Central memory CD8-positive, alpha-beta T cell (primary cell): ENCODE results near the gene ATP10B.

Experiments used
- ATAC-seq: fragments of 150-1000 bp; cut with Tn5 transposase; replicated peaks from 2 replicates; pipeline ENCODE4 v1.10.0; 2022; ENCODE audit warnings: mild to moderate bottlenecking, moderate FRiP score, moderate number of reproducible peaks; ENCODE audit not compliant: poor library complexity, severe bottlenecking; ENCODE audit errors: extremely low read depth
- DNase-seq, 2 donors: peaks; one replicate each; pipeline ENCODE4 v3.0.0; 2021; ENCODE audit warnings: low spot score in 2 of 2
- H3K27ac Mint-ChIP-seq: one replicate; pipeline ENCODE4 v1.8.0; 2022; ENCODE audit warnings: low read depth, mild to moderate bottlenecking, moderate library complexity, mixed read lengths
- H3K27me3 Mint-ChIP-seq: one replicate; pipeline ENCODE4 v1.8.0; 2022; ENCODE audit warnings: mixed read lengths
- H3K36me3 Mint-ChIP-seq: one replicate; pipeline ENCODE4 v1.8.0; 2022; ENCODE audit warnings: mild to moderate bottlenecking, moderate library complexity, mixed read lengths; ENCODE audit not compliant: insufficient read depth
- H3K4me1 Mint-ChIP-seq: one replicate; pipeline ENCODE4 v1.8.0; 2022; ENCODE audit warnings: mixed read lengths
- H3K4me3 Mint-ChIP-seq: one replicate; pipeline ENCODE4 v1.8.0; 2022; ENCODE audit warnings: mild to moderate bottlenecking, moderate library complexity, mixed read lengths
- H3K9me3 Mint-ChIP-seq: one replicate; pipeline ENCODE4 v1.8.0; 2022; ENCODE audit warnings: mixed read lengths

ATP10B gene

DNA sequence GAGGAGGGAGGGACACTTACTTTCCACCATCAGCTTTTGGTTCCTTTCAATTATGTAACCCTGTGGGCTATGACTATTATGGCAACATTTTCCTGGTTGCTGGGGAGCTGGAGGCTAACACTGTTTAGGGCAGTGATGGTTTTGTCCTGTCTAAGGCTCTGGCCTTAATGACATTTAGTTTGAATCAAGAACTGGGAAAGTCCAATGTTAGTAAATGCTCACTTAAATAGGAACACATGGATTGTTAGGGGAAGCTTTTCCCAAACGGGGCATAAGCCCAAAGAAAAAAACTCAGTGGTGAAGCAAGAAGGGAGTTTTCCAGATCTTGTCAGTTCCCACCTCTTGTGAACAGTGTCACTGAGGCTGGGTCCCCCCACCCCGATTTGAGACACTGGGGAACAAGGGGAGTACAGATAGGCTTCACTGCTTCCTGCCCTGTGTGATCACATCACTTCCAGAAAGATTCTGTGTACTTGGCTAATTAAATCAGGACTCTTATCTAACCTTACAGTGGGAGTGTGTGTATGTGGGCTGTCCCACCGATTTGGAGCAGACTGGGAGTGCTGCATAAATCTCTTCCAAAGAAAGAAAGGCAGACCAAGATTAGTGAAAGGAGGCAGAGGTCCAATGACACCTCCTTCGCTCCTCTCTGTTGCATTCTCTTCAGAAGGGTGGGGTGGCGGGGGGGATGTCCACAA lies 223.9 kb downstream of the ATP10B start:
- DNase-seq, result no peak
- Mint-ChIP-seq H3K27ac (no peak overlapping the region), H3K36me3 (no peaks in the 10 kb centered on the region), H3K9me3 (no peaks in the 10 kb centered on the region), H3K27me3 (peaks cover 63% of the 10 kb centered on the region), H3K4me1 (no peaks in the 10 kb centered on the region), H3K4me3 (no peak overlapping the region)
- ATAC-seq, result no peak

DNA sequence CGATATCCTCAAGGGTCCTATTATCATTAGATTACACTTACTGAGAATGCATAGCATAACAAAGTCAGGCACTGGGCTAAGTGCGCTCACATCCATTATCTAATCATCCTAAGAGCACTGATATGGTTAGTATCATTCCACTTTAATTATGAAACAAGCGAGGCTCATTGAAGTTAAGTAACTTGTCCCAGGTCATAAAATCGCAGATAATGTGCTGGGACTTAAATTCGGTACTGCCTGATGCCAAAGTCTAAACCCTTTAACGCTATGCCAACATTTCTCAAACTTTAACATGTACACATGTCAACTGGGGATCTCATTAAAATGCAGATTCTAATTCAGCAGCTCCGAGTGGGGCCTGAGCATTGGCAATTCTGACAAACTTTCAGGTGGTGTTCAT lies 225.7 kb downstream of the ATP10B start:
- H3K36me3 Mint-ChIP-seq, result no peaks in the 10 kb centered on the region
- no peaks in the 10 kb centered on the region for H3K4me1 Mint-ChIP-seq
- no peak for ATAC-seq
- no peak overlapping the region for H3K27ac Mint-ChIP-seq
- H3K9me3 Mint-ChIP-seq, result no peaks in the 10 kb centered on the region
- H3K27me3 Mint-ChIP-seq, result peaks cover 72% of the 10 kb centered on the region
- no peak overlapping the region for H3K4me3 Mint-ChIP-seq
- no peak for DNase-seq

DNA sequence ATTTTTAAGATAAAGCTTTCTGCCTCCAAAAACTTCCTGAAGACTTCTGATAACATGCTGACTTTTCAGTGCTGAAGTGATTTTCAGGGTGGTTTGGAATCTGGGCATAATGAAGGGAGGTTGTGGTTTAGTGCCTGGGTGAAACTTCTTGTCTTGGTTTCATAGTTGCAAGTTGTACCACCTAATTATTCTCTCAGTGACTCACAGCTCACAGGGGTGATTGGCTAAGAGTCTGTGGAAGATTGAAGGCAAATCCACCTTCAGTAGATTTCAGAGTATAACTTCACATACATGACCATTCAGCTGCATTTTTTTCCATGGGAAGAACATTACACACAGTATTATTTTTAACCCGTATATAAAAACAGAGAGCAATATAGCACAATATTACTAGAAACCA lies 230.5 kb downstream of the ATP10B start:
- Mint-ChIP-seq H3K4me1 (no peaks in the 10 kb centered on the region), H3K9me3 (no peaks in the 10 kb centered on the region), H3K4me3 (no peak overlapping the region), H3K36me3 (no peaks in the 10 kb centered on the region), H3K27ac (no peak overlapping the region), H3K27me3 (peaks cover 29% of the 10 kb centered on the region)
- no peak for ATAC-seq
- DNase-seq, result no peak

DNA sequence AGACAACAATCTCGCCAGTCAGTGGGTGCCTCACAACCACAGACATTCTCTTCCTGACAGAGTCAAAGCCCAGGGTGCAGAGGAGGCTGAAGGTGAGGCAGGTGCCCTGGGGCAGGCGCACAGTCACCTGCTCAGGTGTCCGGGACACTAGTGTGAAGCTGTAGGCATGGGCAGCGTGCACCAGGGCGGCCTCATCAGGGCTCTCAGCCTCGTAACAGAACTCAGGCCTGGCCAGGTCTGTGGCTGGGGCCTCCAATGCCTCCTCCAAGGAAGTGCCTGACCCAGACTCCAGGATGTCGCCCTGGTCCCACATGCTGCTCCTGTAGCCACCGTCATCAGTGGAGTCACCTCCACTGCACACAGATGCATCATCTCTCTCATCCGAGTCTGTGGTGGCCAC lies 231.6 kb downstream of the ATP10B start:
- DNase-seq (no peak), ATAC-seq (no peak)
- Mint-ChIP-seq H3K36me3 (no peaks in the 10 kb centered on the region), H3K9me3 (no peaks in the 10 kb centered on the region), H3K4me3 (no peak overlapping the region), H3K27me3 (peaks cover 29% of the 10 kb centered on the region), H3K4me1 (no peaks in the 10 kb centered on the region), H3K27ac (no peak overlapping the region)

DNA sequence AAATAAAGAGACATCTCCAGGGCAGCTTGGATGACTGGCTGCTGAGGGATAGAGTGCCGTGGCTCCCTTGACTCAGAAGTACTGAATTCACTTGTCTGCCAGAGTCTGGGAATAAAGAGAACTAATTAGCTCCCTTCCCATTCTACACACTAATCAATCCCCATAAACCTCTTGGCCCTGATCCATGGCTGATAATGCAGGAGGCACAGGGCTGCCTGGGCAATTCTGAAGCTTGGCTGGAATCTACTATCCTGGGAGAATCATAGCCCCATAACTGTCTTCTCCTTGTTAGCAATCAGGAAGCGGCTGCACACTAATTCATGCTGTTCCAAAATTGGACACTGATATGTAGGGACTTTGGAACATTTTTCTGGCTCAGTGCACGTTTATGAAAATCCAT lies 232.6 kb downstream of the ATP10B start:
- Mint-ChIP-seq H3K4me1 (no peaks in the 10 kb centered on the region), H3K36me3 (no peaks in the 10 kb centered on the region), H3K4me3 (no peak overlapping the region), H3K27ac (no peak overlapping the region), H3K9me3 (no peaks in the 10 kb centered on the region), H3K27me3 (peaks cover 23% of the 10 kb centered on the region)
- ATAC-seq (no peak), DNase-seq (no peak)

DNA sequence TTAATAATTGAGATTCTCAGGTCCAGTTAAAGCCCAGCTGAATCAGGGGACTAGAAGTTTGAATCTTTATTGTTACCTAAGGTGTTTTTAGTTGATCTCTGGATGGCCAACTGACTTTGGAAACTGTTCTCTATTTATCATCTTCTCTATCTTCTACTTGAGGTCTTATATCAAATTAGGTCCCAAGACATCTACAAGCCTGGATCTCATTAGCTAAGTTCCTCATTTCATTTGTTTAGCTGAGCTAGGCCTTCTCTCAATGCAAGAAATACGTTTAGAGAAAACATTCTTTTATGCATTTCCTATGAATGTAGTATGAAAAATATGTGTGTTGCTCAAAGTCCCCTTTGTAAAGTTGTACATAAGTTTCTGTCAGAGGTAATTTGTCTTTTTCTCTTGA lies 233.7 kb downstream of the ATP10B start:
- Mint-ChIP-seq H3K9me3 (no peaks in the 10 kb centered on the region), H3K4me3 (no peak overlapping the region), H3K36me3 (no peaks in the 10 kb centered on the region), H3K27ac (no peak overlapping the region), H3K27me3 (peaks cover 12% of the 10 kb centered on the region), H3K4me1 (no peaks in the 10 kb centered on the region)
- DNase-seq, result no peak
- ATAC-seq, result no peak

DNA sequence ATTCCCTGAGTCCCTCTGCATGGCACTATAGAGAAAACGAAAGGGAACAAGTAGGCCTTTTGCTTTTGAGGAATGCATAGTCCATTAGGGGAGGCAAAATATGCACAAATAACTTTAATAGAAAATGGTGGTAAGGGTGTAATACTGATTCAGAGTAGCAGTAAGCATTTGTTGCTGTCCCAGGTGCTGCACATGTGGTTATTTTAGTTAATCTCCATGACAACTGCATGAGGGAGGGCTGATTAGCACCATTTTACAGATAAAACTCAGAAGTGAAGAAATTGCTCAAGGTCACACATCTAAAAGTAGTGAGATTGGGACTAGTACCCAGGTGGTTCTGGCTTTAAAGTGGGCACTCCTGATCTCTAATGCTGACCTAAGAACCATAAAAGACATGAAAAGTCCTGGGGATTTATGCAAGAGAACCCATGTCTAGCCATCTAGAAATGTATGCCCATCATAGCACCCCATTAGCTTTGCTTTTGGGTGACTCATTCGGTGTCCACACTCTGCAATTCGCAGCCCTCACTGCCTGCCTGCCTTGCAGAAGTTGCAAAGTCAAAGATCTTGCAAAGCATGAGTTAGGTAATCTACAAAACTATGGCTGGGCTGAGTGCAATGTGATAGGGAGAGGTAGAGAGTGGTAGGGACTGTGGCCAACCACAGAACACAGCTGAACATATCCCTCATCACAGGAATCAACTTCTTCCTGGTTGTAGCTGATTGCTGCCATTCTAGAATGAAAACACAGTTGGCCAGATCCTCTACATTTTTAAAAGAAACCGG lies 235.1 kb downstream of the ATP10B start:
- H3K4me1 Mint-ChIP-seq, result no peaks in the 10 kb centered on the region
- no peak for ATAC-seq
- H3K27ac Mint-ChIP-seq, result no peak overlapping the region

DNA sequence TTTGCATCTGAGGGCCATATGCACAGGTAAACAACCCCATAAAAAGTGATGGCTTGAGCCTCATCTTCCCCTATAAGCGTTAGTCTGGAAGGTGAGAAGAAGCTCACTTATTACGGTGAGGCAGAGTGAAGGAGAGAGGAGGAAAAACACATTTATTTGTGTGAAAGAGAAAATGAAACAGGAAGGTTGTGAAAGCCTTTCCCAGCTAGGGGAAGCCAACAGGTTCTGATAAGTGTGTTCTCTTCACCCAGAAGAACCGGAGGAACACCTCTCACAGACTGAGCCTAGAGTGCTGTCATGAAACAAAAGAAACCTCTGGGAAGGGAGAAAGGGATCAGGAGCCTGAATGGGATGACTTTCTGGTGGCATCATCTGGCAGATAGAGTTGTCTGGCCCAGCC lies 237.9 kb downstream of the ATP10B start:
- no peak overlapping the region for H3K27ac Mint-ChIP-seq
- no peaks in the 10 kb centered on the region for H3K4me1 Mint-ChIP-seq
- H3K36me3 Mint-ChIP-seq, result no peaks in the 10 kb centered on the region
- no peak overlapping the region for H3K4me3 Mint-ChIP-seq
- DNase-seq (no peak), ATAC-seq (no peak)
- no peaks in the 10 kb centered on the region for H3K9me3 Mint-ChIP-seq
- peaks cover 7% of the 10 kb centered on the region for H3K27me3 Mint-ChIP-seq

More for the DNA sequence above, 235.1 kb downstream of the ATP10B start:
- peaks cover 6% of the 10 kb centered on the region for H3K27me3 Mint-ChIP-seq
- no peaks in the 10 kb centered on the region for H3K9me3 Mint-ChIP-seq
- DNase-seq, result no peak
- no peak overlapping the region for H3K4me3 Mint-ChIP-seq
- H3K36me3 Mint-ChIP-seq, result no peaks in the 10 kb centered on the region

DNA sequence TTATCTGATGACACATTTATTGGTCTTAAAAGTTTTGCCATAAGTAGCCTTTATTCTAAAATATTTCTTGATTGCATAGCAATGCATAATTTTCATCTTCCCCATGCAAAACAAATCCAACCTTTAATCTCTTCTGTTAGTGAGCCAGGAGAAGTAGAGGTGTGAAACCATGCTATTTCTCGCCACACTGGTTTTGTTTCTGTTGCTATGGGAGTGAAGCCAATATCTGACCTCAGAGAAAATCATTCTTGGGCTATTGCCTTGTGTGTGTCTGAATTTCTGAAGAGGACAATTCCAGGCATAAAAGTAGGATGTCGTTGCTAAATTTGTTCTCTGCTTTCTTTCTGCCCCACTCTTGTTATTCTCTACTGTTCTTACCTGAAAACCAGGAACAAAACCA lies 246.7 kb downstream of the ATP10B start:
- no peak overlapping the region for H3K4me3 Mint-ChIP-seq
- H3K4me1 Mint-ChIP-seq, result no peaks in the 10 kb centered on the region
- no peak overlapping the region for H3K27ac Mint-ChIP-seq
- no peaks in the 10 kb centered on the region for H3K9me3 Mint-ChIP-seq
- peaks cover 2% of the 10 kb centered on the region for H3K36me3 Mint-ChIP-seq
- no peaks in the 10 kb centered on the region for H3K27me3 Mint-ChIP-seq
- ATAC-seq (no peak), DNase-seq (no peak)

DNA sequence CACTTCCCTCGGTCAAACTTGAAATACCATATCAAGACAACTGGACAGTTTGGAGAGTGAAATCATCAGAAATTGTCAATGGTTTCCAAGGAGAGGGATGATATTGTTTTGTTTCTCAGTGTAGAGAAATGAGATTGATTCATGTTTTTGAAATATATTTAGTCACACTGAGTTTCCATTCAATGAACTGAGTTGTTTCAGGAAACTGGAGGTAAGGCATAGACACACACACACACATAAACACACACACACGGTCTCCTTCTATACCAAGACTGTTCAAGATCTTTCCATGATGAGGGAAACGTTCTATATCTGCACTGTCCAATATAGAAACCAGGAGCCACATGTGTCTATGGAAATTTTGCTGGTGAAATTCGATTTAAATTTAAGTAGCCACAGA lies 247.5 kb downstream of the ATP10B start:
- Mint-ChIP-seq H3K9me3 (no peaks in the 10 kb centered on the region), H3K36me3 (peaks cover 2% of the 10 kb centered on the region), H3K27ac (no peak overlapping the region), H3K27me3 (no peaks in the 10 kb centered on the region), H3K4me3 (no peak overlapping the region), H3K4me1 (no peaks in the 10 kb centered on the region)
- ATAC-seq (no peak), DNase-seq (no peak)

DNA sequence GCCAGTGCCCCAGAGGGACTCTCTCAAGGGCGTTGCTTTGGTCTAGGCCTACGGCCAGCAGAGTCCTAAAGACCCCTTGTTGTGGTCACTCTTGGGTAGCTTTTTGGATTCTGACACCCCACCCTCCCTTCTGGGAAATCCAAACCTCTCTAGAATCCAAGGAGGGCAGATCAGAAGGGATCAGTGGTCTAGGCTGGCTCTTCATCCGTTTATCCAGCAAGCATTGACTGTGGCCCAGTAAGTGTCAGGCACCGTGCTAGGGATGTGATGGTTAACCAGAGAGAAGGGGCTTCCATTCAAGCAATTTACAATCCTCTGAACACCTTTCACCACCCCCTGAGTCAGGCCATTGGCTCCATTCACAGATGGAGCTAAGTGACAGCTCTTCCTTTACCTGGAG lies 249.3 kb downstream of the ATP10B start:
- no peaks in the 10 kb centered on the region for H3K9me3 Mint-ChIP-seq
- H3K4me1 Mint-ChIP-seq, result no peaks in the 10 kb centered on the region
- H3K36me3 Mint-ChIP-seq, result no peaks in the 10 kb centered on the region
- no peak for DNase-seq
- no peaks in the 10 kb centered on the region for H3K27me3 Mint-ChIP-seq
- ATAC-seq, result no peak
- no peak overlapping the region for H3K27ac Mint-ChIP-seq
- H3K4me3 Mint-ChIP-seq, result no peak overlapping the region

DNA sequence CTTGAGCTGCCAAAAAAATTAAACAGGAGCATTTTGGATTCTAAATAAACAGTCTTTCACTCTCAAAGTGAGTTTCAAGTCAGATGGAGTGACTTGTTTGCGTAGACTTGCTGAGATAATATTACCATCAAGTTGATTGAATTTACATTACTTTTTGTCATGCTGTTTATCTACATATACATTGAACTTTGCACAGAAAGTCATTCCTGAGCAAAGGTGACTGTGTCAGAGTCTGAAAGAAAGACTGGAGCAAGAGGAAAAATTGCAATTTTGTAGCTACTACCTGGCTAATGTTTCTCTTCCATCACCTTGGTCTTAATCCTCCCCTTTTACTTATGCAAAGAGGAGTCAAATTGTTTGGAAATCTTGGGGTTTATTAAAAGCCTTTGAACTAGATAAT lies 251.0 kb downstream of the ATP10B start:
- no peaks in the 10 kb centered on the region for H3K36me3 Mint-ChIP-seq
- DNase-seq (no peak), ATAC-seq (no peak)
- H3K4me1 Mint-ChIP-seq, result no peaks in the 10 kb centered on the region
- H3K9me3 Mint-ChIP-seq, result no peaks in the 10 kb centered on the region
- H3K4me3 Mint-ChIP-seq, result no peak overlapping the region
- no peaks in the 10 kb centered on the region for H3K27me3 Mint-ChIP-seq
- no peak overlapping the region for H3K27ac Mint-ChIP-seq

DNA sequence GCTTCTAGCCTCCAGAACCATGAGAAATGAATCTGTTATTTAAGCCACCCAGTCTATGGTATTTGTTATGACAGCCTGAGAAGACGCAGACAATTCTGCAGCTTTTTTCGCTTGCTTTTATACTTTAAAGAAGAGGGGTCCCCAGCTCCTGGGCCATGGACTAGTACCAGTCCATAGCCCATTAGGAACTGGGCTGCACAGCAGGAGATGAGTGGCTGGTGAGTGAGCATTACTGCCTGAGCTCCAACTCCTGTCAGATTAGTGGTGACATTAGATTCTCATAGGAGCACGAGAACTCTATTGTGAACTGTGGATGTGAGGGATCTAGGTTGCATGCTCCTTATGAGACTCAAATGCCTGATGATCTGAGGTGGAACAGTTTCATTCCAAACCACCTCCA lies 278.7 kb downstream of the ATP10B start:
- no peaks in the 10 kb centered on the region for H3K27me3 Mint-ChIP-seq
- H3K9me3 Mint-ChIP-seq, result no peaks in the 10 kb centered on the region
- no peak overlapping the region for H3K27ac Mint-ChIP-seq
- DNase-seq, result no peak
- ATAC-seq, result no peak
- no peaks in the 10 kb centered on the region for H3K4me1 Mint-ChIP-seq
- no peaks in the 10 kb centered on the region for H3K36me3 Mint-ChIP-seq
- H3K4me3 Mint-ChIP-seq, result no peak overlapping the region
